H9 (cell line): ENCODE results near the gene ATP10B. TPM values are rescaled to one million over a fixed set of nuclear protein-coding genes. Genes with fewer than 3 reads are reported as not detected.

ENCODE experiments used
- DNase-seq: peaks from one replicate; pipeline ENCODE4 v3.0.0-alpha.2; 2017
- H2AFZ ChIP-seq: one replicate; pipeline ENCODE4 v1.6.1; 2013; ENCODE audit warnings: mild to moderate bottlenecking, low read length, control low read depth, moderate library complexity
- H2AK5ac ChIP-seq: 2 replicates; pipeline ENCODE4 v1.6.1; 2013; ENCODE audit warnings: low read length, control low read depth, mixed read lengths; ENCODE audit not compliant: insufficient read length
- H2BK120ac ChIP-seq: one replicate; pipeline ENCODE4 v1.6.1; 2013; ENCODE audit warnings: low read depth, mild to moderate bottlenecking, low read length, control low read depth, inconsistent platforms; ENCODE audit not compliant: poor library complexity, severe bottlenecking
- H2BK12ac ChIP-seq: 2 replicates; pipeline ENCODE4 v1.6.1; 2013; ENCODE audit warnings: low read length, control low read depth, mixed read lengths, low read depth; ENCODE audit not compliant: insufficient read length
- H2BK15ac ChIP-seq: 2 replicates; pipeline ENCODE4 v1.6.1; 2013; ENCODE audit warnings: low read depth, low read length, control low read depth
- H2BK20ac ChIP-seq: one replicate; pipeline ENCODE4 v1.6.1; 2013; ENCODE audit warnings: low read depth, mild to moderate bottlenecking, low read length, control low read depth, inconsistent platforms; ENCODE audit not compliant: poor library complexity, severe bottlenecking
- H2BK5ac ChIP-seq: 2 replicates; pipeline ENCODE4 v1.6.1; 2013; ENCODE audit warnings: low read length, control low read depth, mixed read lengths; ENCODE audit not compliant: insufficient read length
- H3K14ac ChIP-seq: 2 replicates; pipeline ENCODE4 v1.6.1; 2013; ENCODE audit warnings: low read length, control low read depth; ENCODE audit not compliant: insufficient read depth
- H3K18ac ChIP-seq: 2 replicates; pipeline ENCODE4 v1.6.1; 2013; ENCODE audit warnings: low read depth, mild to moderate bottlenecking, mixed read lengths, low read length, control low read depth; ENCODE audit not compliant: insufficient read length
- H3K23ac ChIP-seq: 2 replicates; pipeline ENCODE4 v1.6.1; 2013; ENCODE audit warnings: low read length, control low read depth, mixed read lengths, low read depth; ENCODE audit not compliant: insufficient read length
- H3K23me2 ChIP-seq: 2 replicates; pipeline ENCODE4 v1.6.1; 2013; ENCODE audit warnings: low read depth, mild to moderate bottlenecking, mixed read lengths, low read length, control low read depth; ENCODE audit not compliant: insufficient read length, poor library complexity, severe bottlenecking
- H3K27ac ChIP-seq: 2 replicates; pipeline ENCODE4 v1.5.1; 2013; ENCODE audit warnings: low read length, control low read depth, mixed read lengths, low read depth; ENCODE audit not compliant: insufficient read length
- H3K27me3 ChIP-seq: 2 replicates; pipeline ENCODE4 v1.6.1; 2013; ENCODE audit warnings: low read length, control low read depth, inconsistent platforms; ENCODE audit not compliant: insufficient read depth
- H3K4ac ChIP-seq: 2 replicates; pipeline ENCODE4 v1.6.1; 2013; ENCODE audit warnings: low read depth, mild to moderate bottlenecking, control low read depth, inconsistent platforms, low read length, moderate library complexity
- H3K4me1 ChIP-seq: 2 replicates; pipeline ENCODE4 v1.6.1; 2013; ENCODE audit warnings: low read length, control low read depth, inconsistent platforms; ENCODE audit not compliant: insufficient read depth
- H3K4me2 ChIP-seq: 2 replicates; pipeline ENCODE4 v1.6.1; 2013; ENCODE audit warnings: low read length, control low read depth, mixed read lengths; ENCODE audit not compliant: insufficient read length, insufficient read depth
- H3K56ac ChIP-seq: 2 replicates; pipeline ENCODE4 v1.6.1; 2013; ENCODE audit warnings: low read depth, mild to moderate bottlenecking, mixed read lengths, low read length, control low read depth; ENCODE audit not compliant: insufficient read length
- H3K79me1 ChIP-seq: 2 replicates; pipeline ENCODE4 v1.6.1; 2013; ENCODE audit warnings: low read depth, mild to moderate bottlenecking, moderate library complexity, low read length, control low read depth, inconsistent platforms; ENCODE audit not compliant: insufficient read depth, poor library complexity, severe bottlenecking
- H3K79me2 ChIP-seq: 2 replicates; pipeline ENCODE4 v1.6.1; 2013; ENCODE audit warnings: low read length, control low read depth, inconsistent platforms; ENCODE audit not compliant: insufficient read depth
- H3K9ac ChIP-seq: 2 replicates; pipeline ENCODE4 v1.6.1; 2013; ENCODE audit warnings: low read length, control low read depth, mixed read lengths; ENCODE audit not compliant: insufficient read length; ENCODE audit errors: extremely low read depth
- H3K9me3 ChIP-seq: one replicate; pipeline ENCODE4 v1.6.1; 2013; ENCODE audit warnings: low read depth, low read length, inconsistent platforms; ENCODE audit not compliant: control insufficient read depth
- H3T11ph ChIP-seq: one replicate; pipeline ENCODE4 v1.6.1; 2013; ENCODE audit warnings: mild to moderate bottlenecking, low read length, control low read depth, inconsistent platforms
- H4K20me1 ChIP-seq: one replicate; pipeline ENCODE4 v1.6.1; 2013; ENCODE audit not compliant: control insufficient read depth, insufficient read length, insufficient read depth
- H4K5ac ChIP-seq: 2 replicates; pipeline ENCODE4 v1.6.1; 2013; ENCODE audit warnings: low read depth, mild to moderate bottlenecking, mixed read lengths, low read length, control low read depth; ENCODE audit not compliant: insufficient read length
- H4K8ac ChIP-seq: replicated peaks from 2 replicates; pipeline ENCODE4 v1.6.1; 2013; ENCODE audit warnings: low read length, control low read depth, mixed read lengths, low read depth; ENCODE audit not compliant: insufficient read length
- H4K91ac ChIP-seq: 2 replicates; pipeline ENCODE4 v1.6.1; 2013; ENCODE audit warnings: low read depth, mild to moderate bottlenecking, moderate library complexity, mixed read lengths, low read length, control low read depth; ENCODE audit not compliant: insufficient read length
- H3K27ac Mint-ChIP-seq, 3 experiments: 2 replicates in 2 of 3; 3 replicates in 1 of 3; pipeline ENCODE4 v1.8.0; 2020 to 2021; ENCODE audit warnings: mixed read lengths in 3 of 3, mild to moderate bottlenecking in 1 of 3, moderate library complexity in 1 of 3
- H3K27me3 Mint-ChIP-seq: 2 replicates; pipeline ENCODE4 v1.8.0; 2021; ENCODE audit warnings: low read depth, mild to moderate bottlenecking, moderate library complexity, mixed read lengths
- H3K36me3 Mint-ChIP-seq, 3 experiments: 2 replicates in 2 of 3; 3 replicates in 1 of 3; pipeline ENCODE4 v1.8.0; 2020 to 2021; ENCODE audit warnings: low read depth in 3 of 3, mixed read lengths in 3 of 3; ENCODE audit not compliant: insufficient read depth in 1 of 3
- H3K4me1 Mint-ChIP-seq, 2 experiments: 2 replicates each; pipeline ENCODE4 v1.8.0; 2020; ENCODE audit warnings: mixed read lengths in 2 of 2
- H3K4me3 Mint-ChIP-seq, 2 experiments: 2 replicates in 1 of 2; 3 replicates in 1 of 2; pipeline ENCODE4 v1.8.0; 2020 to 2021; ENCODE audit warnings: mild to moderate bottlenecking in 2 of 2, mixed read lengths in 2 of 2, moderate library complexity in 1 of 2
- H3K9me3 Mint-ChIP-seq, 2 experiments: 2 replicates in 1 of 2; 3 replicates in 1 of 2; pipeline ENCODE4 v1.8.0; 2020; ENCODE audit warnings: mild to moderate bottlenecking in 2 of 2, mixed read lengths in 2 of 2, moderate library complexity in 1 of 2
- WGBS: extraction: QIAGEN DNeasy Blood & Tissue Kit; methylation state at CpG from one replicate; pipeline ENCODE4 v1.1.7; 2013; ENCODE audit warnings: missing lambda C conversion rate, low lambda C conversion rate, mixed read lengths; ENCODE audit not compliant: insufficient read length; ENCODE audit errors: extremely low coverage; 5-methylcytosine and 5-hydroxymethylcytosine counted together
- total RNA-seq: library from RNA; stranded (reverse); gene quantifications from 2 replicates; pipeline ENCODE4 v1.2.1, GENCODE V29; 2021
- TF ChIP-seq, protein P1 (sequence below): fragments of 200-600 bp; sonication (generic); conservative IDR thresholded peaks from 3 replicates; pipeline ENCODE4 v1.8.0; 2021; ENCODE audit warnings: antibody characterized with exemption, mild to moderate bottlenecking

ATP10B gene
- total RNA-seq, 1 experiment from 2014 or later, result 0.42 TPM

GRCh38 chr5:160772854-160773253 is 79.2 kb downstream of the ATP10B start:
- Mint-ChIP-seq H3K9me3 (no peaks in the 10 kb centered on the region), H3K36me3 (no peaks in the 10 kb centered on the region), H3K4me1 (peaks cover 23 to 28% of the 10 kb centered on the region in 2 experiments), H3K27ac (no peak overlapping the region; a peak in 1 of 7 replicates), H3K4me3 (no peak overlapping the region), H3K27me3 (no peaks in the 10 kb centered on the region; the same call in 1 of the 2 replicates)
- no peak overlapping the region for H4K5ac ChIP-seq
- H3K27me3 ChIP-seq, result no peaks in the 10 kb centered on the region
- DNase-seq, result no peak
- no peaks in the 10 kb centered on the region for H3K79me2 ChIP-seq
- H3K18ac ChIP-seq, result no peak overlapping the region
- H3K9me3 ChIP-seq, result no peaks in the 10 kb centered on the region
- H2AK5ac ChIP-seq, result no peak overlapping the region
- no peak overlapping the region for H4K91ac ChIP-seq
- no peak overlapping the region for H3K14ac ChIP-seq
- no peak overlapping the region for H3K9ac ChIP-seq
- H3K4me1 ChIP-seq, result no peaks in the 10 kb centered on the region; the same call in 1 of the 2 replicates
- H2BK5ac ChIP-seq, result no peak overlapping the region
- no peaks in the 10 kb centered on the region for H3K79me1 ChIP-seq
- no peak overlapping the region for H2AFZ ChIP-seq
- no peak overlapping the region for H2BK120ac ChIP-seq
- H2BK20ac ChIP-seq, result no peak overlapping the region
- no CpG with 5 or more reads among the region's 7 CpGs for WGBS
- H3T11ph ChIP-seq, result no peak overlapping the region
- H3K56ac ChIP-seq, result no peak overlapping the region
- no peak overlapping the region for H3K4me2 ChIP-seq
- TF ChIP-seq, protein P1, sequence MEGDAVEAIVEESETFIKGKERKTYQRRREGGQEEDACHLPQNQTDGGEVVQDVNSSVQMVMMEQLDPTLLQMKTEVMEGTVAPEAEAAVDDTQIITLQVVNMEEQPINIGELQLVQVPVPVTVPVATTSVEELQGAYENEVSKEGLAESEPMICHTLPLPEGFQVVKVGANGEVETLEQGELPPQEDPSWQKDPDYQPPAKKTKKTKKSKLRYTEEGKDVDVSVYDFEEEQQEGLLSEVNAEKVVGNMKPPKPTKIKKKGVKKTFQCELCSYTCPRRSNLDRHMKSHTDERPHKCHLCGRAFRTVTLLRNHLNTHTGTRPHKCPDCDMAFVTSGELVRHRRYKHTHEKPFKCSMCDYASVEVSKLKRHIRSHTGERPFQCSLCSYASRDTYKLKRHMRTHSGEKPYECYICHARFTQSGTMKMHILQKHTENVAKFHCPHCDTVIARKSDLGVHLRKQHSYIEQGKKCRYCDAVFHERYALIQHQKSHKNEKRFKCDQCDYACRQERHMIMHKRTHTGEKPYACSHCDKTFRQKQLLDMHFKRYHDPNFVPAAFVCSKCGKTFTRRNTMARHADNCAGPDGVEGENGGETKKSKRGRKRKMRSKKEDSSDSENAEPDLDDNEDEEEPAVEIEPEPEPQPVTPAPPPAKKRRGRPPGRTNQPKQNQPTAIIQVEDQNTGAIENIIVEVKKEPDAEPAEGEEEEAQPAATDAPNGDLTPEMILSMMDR, result no peak
- H3K4ac ChIP-seq, result no peak overlapping the region
- H3K23ac ChIP-seq, result no peak overlapping the region
- no peak overlapping the region for H4K8ac ChIP-seq
- H3K23me2 ChIP-seq, result no peaks in the 10 kb centered on the region
- H2BK15ac ChIP-seq, result no peak overlapping the region
- no peak overlapping the region for H2BK12ac ChIP-seq
- H4K20me1 ChIP-seq, result no peaks in the 10 kb centered on the region
- no peak overlapping the region for H3K27ac ChIP-seq
